Posterior vena cava (tissue), 2 donors: ENCODE results near the gene FAM114A1. TPM values are rescaled to one million over a fixed set of nuclear protein-coding genes. Genes with fewer than 3 reads are reported as not detected.

Experiments used
- DNase-seq: peaks from one replicate; pipeline ENCODE4 v3.0.0-alpha.2; 2020; ENCODE audit warnings: low spot score
- intact Hi-C, 2 donors: fragments of 100-400 bp; cut with DNase I; formaldehyde crosslinking; loops; one replicate each; pipeline versions ENCODE4 v1.14.1 to v1.14.2; 2022 to 2023
- long read RNA-seq, 2 donors: library from polyadenylated mRNA; unstranded; transcript quantifications; one replicate each; pipeline ENCODE4 v2.0.0, GENCODE V29; 2020 to 2021
- total RNA-seq, 2 donors: library from RNA; stranded (reverse); fragmentation: NEBNext Ultra II Directional; extraction: Animal tissue kit (Norgen Biotek cat#: 25700); gene quantifications; one replicate each; pipeline ENCODE4 v1.2.1, GENCODE V29; 2021
- donor health status: DM: yes; HTN: yes; CAD: no.
- donor health status: DM: yes; HTN: yes; CAD: no.

The FAM114A1 gene
- 100 to 1,000 TPM in 1 of 2 donors, 10 to 100 TPM in 1; 90.2 to 111 TPM for total RNA-seq
- long read RNA-seq, donor 1, full-length matches to known transcripts = 2 of 17 reads
- long read RNA-seq, donor 1, partial matches to known transcripts = 4 of 17 reads
- long read RNA-seq, donor 1, other reads (novel, unspliced or antisense) = 11 of 17 reads
- long read RNA-seq, donor 2, full-length matches to known transcripts = 4 of 172 reads
- long read RNA-seq, donor 2, partial matches to known transcripts = 74 of 172 reads
- long read RNA-seq, donor 2, other reads (novel, unspliced or antisense) = 94 of 172 reads

GRCh38 chr4:38867478-38868058 lies at the start of gene FAM114A1:
FAM114A1 (plus strand) TSS chr4:38867806; CDS start chr4:38878079, 10,273 bp downstream.
- intact Hi-C loops = no loop called here
- peak; percentile 95 for DNase-seq

- intact Hi-C loops = no loop called here
- no peak for DNase-seq
These were observed 49.1 kb upstream of the FAM114A1 start for GRCh38 chr4:38818441-38818976.

GRCh38 chr4:38819569-38819968 lies 48.0 kb upstream of the FAM114A1 start:
- intact Hi-C loops = no loop called here
- DNase-seq = no peak

- intact Hi-C loops = no loop called here
- DNase-seq = no peak
These were observed 47.1 kb upstream of the FAM114A1 start for GRCh38 chr4:38820329-38821061.

GRCh38 chr4:38821739-38822138 lies 45.9 kb upstream of the FAM114A1 start:
- intact Hi-C loops = no loop called here
- DNase-seq = no peak

GRCh38 chr4:38822748-38823303 lies 44.8 kb upstream of the FAM114A1 start:
- DNase-seq = no peak
- intact Hi-C loops = no loop called here

GRCh38 chr4:38823766-38824165 lies 43.8 kb upstream of the FAM114A1 start:
- no peak for DNase-seq
- intact Hi-C loops = no loop called here

- intact Hi-C loops = no loop called here
These were observed 38.4 kb upstream of the FAM114A1 start for GRCh38 chr4:38829237-38829636.

GRCh38 chr4:38831653-38832052 lies 36.0 kb upstream of the FAM114A1 start:
- intact Hi-C loops = no loop called here

More at GRCh38 chr4:38829237-38829636, 38.4 kb upstream of the FAM114A1 start:
- no peak for DNase-seq

GRCh38 chr4:38832206-38832605 lies 35.4 kb upstream of the FAM114A1 start:
- intact Hi-C loops = no loop called here
- DNase-seq = no peak

More at GRCh38 chr4:38831653-38832052, 36.0 kb upstream of the FAM114A1 start:
- no peak for DNase-seq

- no peak for DNase-seq
- intact Hi-C loops = no loop called here
These were observed 34.7 kb upstream of the FAM114A1 start for GRCh38 chr4:38832624-38833528.

GRCh38 chr4:38834570-38834969 lies 33.0 kb upstream of the FAM114A1 start:
- no peak for DNase-seq

GRCh38 chr4:38837334-38837733 lies 30.3 kb upstream of the FAM114A1 start:
- no peak for DNase-seq
- intact Hi-C loops = no loop called here

More at GRCh38 chr4:38834570-38834969, 33.0 kb upstream of the FAM114A1 start:
- intact Hi-C loops = no loop called here

- intact Hi-C loops = no loop called here
These were observed 29.8 kb upstream of the FAM114A1 start for GRCh38 chr4:38837849-38838248.

GRCh38 chr4:38842994-38843393 lies 24.6 kb upstream of the FAM114A1 start:
- intact Hi-C loops = no loop called here
- DNase-seq = no peak

More at GRCh38 chr4:38837849-38838248, 29.8 kb upstream of the FAM114A1 start:
- DNase-seq = no peak

- intact Hi-C loops = no loop called here
- DNase-seq = no peak
These were observed 21.6 kb upstream of the FAM114A1 start for GRCh38 chr4:38846015-38846414.

GRCh38 chr4:38855466-38855865 lies 12.1 kb upstream of the FAM114A1 start:
- no peak for DNase-seq
- intact Hi-C loops = no loop called here

GRCh38 chr4:38856046-38856445 lies 11.6 kb upstream of the FAM114A1 start:
- intact Hi-C loops = no loop called here

More at GRCh38 chr4:38856046-38856445, 11.6 kb upstream of the FAM114A1 start:
- DNase-seq = no peak
